H1 (cell line): ENCODE measurements around the gene TMEM117. TPM values are rescaled to one million over a fixed set of nuclear protein-coding genes. Genes with fewer than 3 reads are reported as not detected.

ENCODE experiments used
- CTCF ChIA-PET: fragments of 300-600 bp; sonication (Branson Sonifier 250); formaldehyde crosslinking; loops from one replicate; lab custom pipeline; 2021; ENCODE audit not compliant: partially characterized antibody; lab: Charles Lee
- POLR2A ChIA-PET: fragments of 300-600 bp; sonication (Branson Sonifier 250); formaldehyde crosslinking; loops from one replicate; lab custom pipeline; 2021; ENCODE audit warnings: inconsistent platforms; ENCODE audit not compliant: partially characterized antibody; lab: Charles Lee
- DNase-seq, 2 experiments: peaks; one replicate each; pipeline versions ENCODE4 v3.0.0 to v3.0.0-alpha.2; 2010 to 2022; ENCODE audit warnings: low spot score in 2 of 2, low read depth in 1 of 2, mixed read lengths in 1 of 2
- FAIRE-seq: peaks from 2 replicates; lab custom pipeline; 2011; peaks lifted over from hg19 to GRCh38; lab: Jason Lieb, UNC
- H2AFZ ChIP-seq: 2 replicates; pipeline ENCODE4 v1.8.1; 2012; ENCODE audit warnings: low read length, inconsistent platforms
- H2AK5ac ChIP-seq: 2 replicates; pipeline ENCODE4 v1.6.1; 2013; ENCODE audit warnings: low read depth, low read length
- H2BK120ac ChIP-seq: replicated peaks from 2 replicates; pipeline ENCODE3; 2013; ENCODE audit warnings: low read depth, low read length, inconsistent platforms
- H2BK12ac ChIP-seq: 2 replicates; pipeline ENCODE4 v1.6.1; 2013; ENCODE audit warnings: low read depth, low read length
- H2BK15ac ChIP-seq: 2 replicates; pipeline ENCODE4 v1.6.1; 2013; ENCODE audit warnings: low read length
- H2BK20ac ChIP-seq: 2 replicates; pipeline ENCODE4 v1.6.1; 2013; ENCODE audit warnings: low read length
- H2BK5ac ChIP-seq: 2 replicates; pipeline ENCODE4 v1.6.1; 2013; ENCODE audit warnings: low read depth, low read length
- H3K14ac ChIP-seq: 2 replicates; pipeline ENCODE4 v1.6.1; 2013; ENCODE audit warnings: inconsistent platforms; ENCODE audit not compliant: insufficient read length
- H3K18ac ChIP-seq: 2 replicates; pipeline ENCODE4 v1.6.1; 2013; ENCODE audit warnings: low read length; ENCODE audit errors: extremely low read depth
- H3K23ac ChIP-seq: 2 replicates; pipeline ENCODE4 v1.6.1; 2013; ENCODE audit warnings: inconsistent platforms; ENCODE audit not compliant: insufficient read length
- H3K23me2 ChIP-seq: 2 replicates; pipeline ENCODE4 v1.6.1; 2013; ENCODE audit warnings: low read depth, low read length
- H3K27ac ChIP-seq: 2 replicates; pipeline ENCODE4 v1.6.1; 2011; ENCODE audit warnings: low read depth, low read length, inconsistent platforms
- H3K27me3 ChIP-seq, 4 experiments: replicated peaks in 1 of 4; 1 replicate in 1 of 4; 2 replicates in 3 of 4; pipeline versions ENCODE4 v1.6.1 to v1.8.1; 2011 to 2013; ENCODE audit warnings: low read length in 3 of 4, mild to moderate bottlenecking in 3 of 4, inconsistent platforms in 2 of 4, mixed read lengths in 2 of 4, moderate library complexity in 1 of 4; ENCODE audit not compliant: control insufficient read depth in 3 of 4, insufficient read depth in 3 of 4; ENCODE audit errors: extremely low read depth in 1 of 4
- H3K36me3 ChIP-seq, 4 experiments: 2 replicates each; pipeline versions ENCODE4 v1.6.1 to v1.8.1; 2011 to 2013; ENCODE audit warnings: mild to moderate bottlenecking in 4 of 4, low read length in 3 of 4, moderate library complexity in 2 of 4, control low read depth in 1 of 4, inconsistent platforms in 1 of 4; ENCODE audit not compliant: insufficient read depth in 4 of 4, control insufficient read depth in 2 of 4
- H3K4ac ChIP-seq: replicated peaks from 2 replicates; pipeline ENCODE3; 2013; ENCODE audit warnings: low read length, low read depth, mixed read lengths, inconsistent platforms; ENCODE audit not compliant: insufficient read length
- H3K4me1 ChIP-seq, 4 experiments: replicated peaks in 1 of 4; 1 replicate in 1 of 4; 2 replicates in 3 of 4; pipeline versions ENCODE4 v1.6.1 to v1.8.1; 2011 to 2013; ENCODE audit warnings: low read length in 3 of 4, inconsistent platforms in 2 of 4, mixed read lengths in 1 of 4; ENCODE audit not compliant: insufficient read depth in 4 of 4, control insufficient read depth in 3 of 4
- H3K4me2 ChIP-seq, 2 experiments: 2 replicates each; pipeline versions ENCODE4 v1.6.1 to v1.8.1; 2011 to 2013; ENCODE audit warnings: low read depth in 2 of 2, low read length in 2 of 2, control low read depth in 1 of 2, inconsistent platforms in 1 of 2, mild to moderate bottlenecking in 1 of 2; ENCODE audit not compliant: insufficient read depth in 1 of 2
- H3K4me3 ChIP-seq, 4 experiments: fragments of 200-600, 300-600 bp in 1 of 4; sonication (generic), shearing (Covaris generic), sonication (Bioruptor Twin) in 1 of 4; 2 replicates each; pipeline versions ENCODE4 v1.5.1 to v1.8.1; 2011 to 2016; ENCODE audit warnings: low read length in 4 of 4, low read depth in 3 of 4, control low read depth in 2 of 4, inconsistent platforms in 2 of 4, mild to moderate bottlenecking in 2 of 4, mixed read lengths in 1 of 4, moderate library complexity in 1 of 4; ENCODE audit not compliant: insufficient read depth in 2 of 4; ENCODE audit errors: extremely low read depth in 1 of 4
- H3K56ac ChIP-seq: replicated peaks from 2 replicates; pipeline ENCODE3; 2013; ENCODE audit warnings: low read depth, mild to moderate bottlenecking, mixed read lengths, low read length, inconsistent platforms; ENCODE audit not compliant: insufficient read length
- H3K79me1 ChIP-seq: 2 replicates; pipeline ENCODE4 v1.6.1; 2013; ENCODE audit warnings: low read depth, low read length, control low read depth
- H3K79me2 ChIP-seq, 2 experiments: 2 replicates each; pipeline versions ENCODE4 v1.6.1 to v1.8.1; 2012 to 2013; ENCODE audit warnings: low read length in 2 of 2, mild to moderate bottlenecking in 2 of 2, inconsistent platforms in 1 of 2; ENCODE audit not compliant: insufficient read depth in 2 of 2, control insufficient read depth in 1 of 2
- H3K9ac ChIP-seq, 4 experiments: replicated peaks in 1 of 4; 1 replicate in 1 of 4; 2 replicates in 3 of 4; pipeline versions ENCODE4 v1.6.1 to v1.8.1; 2011 to 2013; ENCODE audit warnings: low read depth in 3 of 4, low read length in 3 of 4, control low read depth in 2 of 4, mild to moderate bottlenecking in 2 of 4, moderate library complexity in 2 of 4, inconsistent platforms in 1 of 4; ENCODE audit errors: extremely low read depth in 1 of 4
- H3K9me3 ChIP-seq, 2 experiments: 2 replicates each; pipeline versions ENCODE4 v1.6.1 to v1.8.1; 2012 to 2013; ENCODE audit warnings: mild to moderate bottlenecking in 2 of 2, moderate library complexity in 2 of 2, control low read depth in 1 of 2, inconsistent platforms in 1 of 2, low read depth in 1 of 2, low read length in 1 of 2, mixed read lengths in 1 of 2; ENCODE audit not compliant: insufficient read depth in 2 of 2
- H4K20me1 ChIP-seq, 2 experiments: replicated peaks in 1 of 2; 2 replicates each; pipeline versions ENCODE3 to v1.8.1; 2011 to 2013; ENCODE audit warnings: inconsistent platforms in 2 of 2, low read length in 2 of 2, mild to moderate bottlenecking in 1 of 2; ENCODE audit not compliant: insufficient read depth in 2 of 2, control insufficient read depth in 1 of 2
- H4K5ac ChIP-seq: 2 replicates; pipeline ENCODE4 v1.6.1; 2013; ENCODE audit warnings: low read length, low read depth, mixed read lengths, inconsistent platforms; ENCODE audit not compliant: insufficient read length
- H4K8ac ChIP-seq: 2 replicates; pipeline ENCODE4 v1.8.0; 2013; ENCODE audit warnings: mild to moderate bottlenecking, moderate library complexity, low read length, inconsistent platforms; ENCODE audit not compliant: insufficient read depth; ENCODE audit errors: extremely low read depth
- H4K91ac ChIP-seq: replicated peaks from 2 replicates; pipeline ENCODE3; 2013; ENCODE audit warnings: low read length, mixed read lengths, inconsistent platforms; ENCODE audit not compliant: insufficient read length
- ASH2L ChIP-seq: fragments of 200-600, 300-600 bp; sonication (generic); IDR thresholded peaks from one replicate; pipeline ENCODE4 v1.7.1; 2017; ENCODE audit warnings: low read length
- CEBPB ChIP-seq: IDR thresholded peaks from 2 replicates; pipeline ENCODE4 v1.6.1; 2012; ENCODE audit warnings: low read depth, low read length
- EGR1 ChIP-seq: IDR thresholded peaks from 2 replicates; pipeline ENCODE4 v1.6.1; 2011; ENCODE audit warnings: low read depth, low read length, borderline replicate concordance
- GTF2F1 ChIP-seq: IDR thresholded peaks from 2 replicates; pipeline ENCODE4 v1.6.1; 2012; ENCODE audit warnings: low read depth, low read length, improper control_type of control experiment, borderline replicate concordance
- HDAC6 ChIP-seq: IDR thresholded peaks from one replicate; pipeline ENCODE4 v1.7.1; 2012; ENCODE audit warnings: low read depth, mild to moderate bottlenecking, inconsistent platforms, low read length, moderate library complexity
- JUN ChIP-seq: IDR thresholded peaks from 2 replicates; pipeline ENCODE4 v1.6.1; 2011; ENCODE audit warnings: low read depth, mild to moderate bottlenecking, improper control_type of control experiment, low read length
- KDM1A ChIP-seq: fragments of 200-600, 300-600 bp; sonication (generic); IDR thresholded peaks from 2 replicates; pipeline ENCODE4 v1.7.1; 2016; ENCODE audit warnings: mild to moderate bottlenecking, low read length, borderline replicate concordance
- PHF8 ChIP-seq: fragments of 200-600 bp; sonication (generic); conservative IDR thresholded peaks from 2 replicates; pipeline ENCODE4 v1.7.1; 2012; ENCODE audit warnings: low read depth, mild to moderate bottlenecking, inconsistent platforms, low read length, moderate library complexity
- POLR2AphosphoS5 ChIP-seq: IDR thresholded peaks from 2 replicates; pipeline ENCODE4 v1.6.1; 2011; ENCODE audit warnings: low read depth, low read length
- RBBP5 ChIP-seq: IDR thresholded peaks from 2 replicates; pipeline ENCODE4 v1.7.1; 2012; ENCODE audit warnings: low read depth, mild to moderate bottlenecking, inconsistent platforms, low read length, moderate library complexity, borderline replicate concordance
- RXRA ChIP-seq: IDR thresholded peaks from 2 replicates; pipeline ENCODE4 v1.6.1; 2011; ENCODE audit warnings: low read depth, mild to moderate bottlenecking, low read length, moderate library complexity; ENCODE audit not compliant: insufficient read depth
- SIRT6 ChIP-seq: IDR thresholded peaks from one replicate; pipeline ENCODE4 v1.7.1; 2012; ENCODE audit warnings: low read length, inconsistent platforms
- SIX5 ChIP-seq: IDR thresholded peaks from 2 replicates; pipeline ENCODE4 v1.6.1; 2011; ENCODE audit warnings: mild to moderate bottlenecking, low read depth, low read length
- SP2 ChIP-seq: IDR thresholded peaks from 2 replicates; pipeline ENCODE4 v1.6.1; 2012; ENCODE audit warnings: mild to moderate bottlenecking, low read length, inconsistent platforms
- TEAD4 ChIP-seq: IDR thresholded peaks from 2 replicates; pipeline ENCODE4 v1.6.1; 2012; ENCODE audit warnings: low read depth, low read length, inconsistent platforms, mixed read lengths
- ZNF274 ChIP-seq: IDR thresholded peaks from 2 replicates; pipeline ENCODE4 v1.7.0; 2012; ENCODE audit warnings: low read length, borderline replicate concordance; ENCODE audit errors: extremely low read depth
- WGBS, 2 experiments: shearing (Covaris generic) in 1 of 2; methylation state at CpG; one replicate each; pipeline versions ENCODE4 v1.1.6 to v1.1.7; 2013 to 2015; ENCODE audit warnings: low lambda C conversion rate in 2 of 2, mixed read lengths in 2 of 2, inconsistent platforms in 1 of 2, low coverage in 1 of 2, missing lambda C conversion rate in 1 of 2; ENCODE audit not compliant: insufficient replicate concordance in 2 of 2, insufficient coverage in 1 of 2, insufficient read length in 1 of 2; ENCODE audit errors: extremely low coverage in 1 of 2, missing lambda C conversion rate in 1 of 2; 5-methylcytosine and 5-hydroxymethylcytosine counted together
- polyA plus RNA-seq, 7 experiments: library from polyadenylated mRNA; depleted of rRNA in 3 of 7; stranded (reverse) in 5 of 7; unstranded in 2 of 7; fragments of >200 nt in 5 of 7; fragments of 200-250 nt in 2 of 7; gene quantifications; 1 replicate in 5 of 7; 2 replicates in 1 of 7; 4 replicates in 1 of 7; pipeline versions ENCODE4 v1.2.1 to v1.2.3, GENCODE V29; 2011 to 2013; ENCODE audit warnings: missing spikeins in 2 of 7, mixed read lengths in 2 of 7
- total RNA-seq: library from RNA; stranded (reverse); fragmentation: NEBNext Ultra II Directional; extraction: Animal tissue kit (Norgen Biotek cat#: 25700); gene quantifications from 2 replicates; pipeline ENCODE4 v1.2.1, GENCODE V29; 2021

TMEM117 gene
- total and polyA plus RNA-seq, 2 of the 8 experiments (the other 6 are each of a cell fraction or from before 2014, with no cell fraction given) = 0.80 to 1.4 TPM

- no peaks in the 10 kb centered on the region for H3K27me3 ChIP-seq
- CTCF ChIA-PET = no interaction called here
- no peak overlapping the region for H2BK5ac ChIP-seq
- H4K20me1 ChIP-seq = no peaks in the 10 kb centered on the region
- H3K4me3 ChIP-seq = no peak overlapping the region
- H4K8ac ChIP-seq = no peak overlapping the region; the same call in 1 of the 2 replicates
- H2AFZ ChIP-seq = no peak overlapping the region
- H3K79me1 ChIP-seq = no peaks in the 10 kb centered on the region
- no peak overlapping the region for H2BK12ac ChIP-seq
- no peaks in the 10 kb centered on the region for H3K79me2 ChIP-seq
- H4K91ac ChIP-seq = no peak overlapping the region
- no peak overlapping the region for H2BK120ac ChIP-seq
- H3K23ac ChIP-seq = no peak overlapping the region
- H3K36me3 ChIP-seq = no peaks in the 10 kb centered on the region
- no peak overlapping the region for H3K9ac ChIP-seq
- 93% methylated on average over 7 of the region's 7 CpGs; no CpG with 5 or more reads in 1 of the 2 experiments for WGBS, 2 experiments
- peaks cover 0 to 3% of the 10 kb centered on the region in 2 experiments; a peak in 2 of 4 replicates for H3K9me3 ChIP-seq
- FAIRE-seq = no peak
- H2AK5ac ChIP-seq = no peak overlapping the region
- no peak overlapping the region for H3K14ac ChIP-seq
- H3K56ac ChIP-seq = no peak overlapping the region
- DNase-seq = no peak
- POLR2A ChIA-PET = no interaction called here
- H3K27ac ChIP-seq = no peak overlapping the region
- H3K23me2 ChIP-seq = no peaks in the 10 kb centered on the region
- H2BK15ac ChIP-seq = no peak overlapping the region
- no peak overlapping the region for H3K4me2 ChIP-seq
- no peaks in the 10 kb centered on the region for H3K4me1 ChIP-seq
- no peak overlapping the region for H3K4ac ChIP-seq
- H4K5ac ChIP-seq = no peak overlapping the region
- no peak overlapping the region for H2BK20ac ChIP-seq
- H3K18ac ChIP-seq = no peak overlapping the region
- TF ChIP-seq CEBPB = no peak
- no peak for TF ChIP-seq RXRA
- TF ChIP-seq PHF8 = no peak
- TF ChIP-seq JUN = no peak
- no peak for TF ChIP-seq EGR1
- TF ChIP-seq RBBP5 = no peak
- no peak for TF ChIP-seq KDM1A
- TF ChIP-seq ASH2L = no peak
- TF ChIP-seq SIX5 = no peak
- TF ChIP-seq TEAD4 = no peak
- no peak for TF ChIP-seq SIRT6
- no peak for TF ChIP-seq SP2
- no peak for TF ChIP-seq HDAC6
- TF ChIP-seq ZNF274 = no peak
- TF ChIP-seq GTF2F1 = no peak
- no peak for TF ChIP-seq POLR2AphosphoS5
Observed at GRCh38 chr12:44036875-44037443, 201.1 kb downstream of the TMEM117 start.
